Keratinocyte (primary cell): ENCODE measurements around the gene CNOT4. TPM values are rescaled to one million over a fixed set of nuclear protein-coding genes. Genes with fewer than 3 reads are reported as not detected.

ENCODE experiments used
- DNase-seq: peaks from one replicate; pipeline ENCODE4 v3.0.0-alpha.2; 2011; ENCODE audit warnings: low read depth, missing footprints, low spot score
- FAIRE-seq: peaks from 2 replicates; lab custom pipeline; 2011; peaks lifted over from hg19 to GRCh38; lab: Jason Lieb, UNC
- H2AFZ ChIP-seq: 2 replicates; pipeline ENCODE4 v1.6.0; 2012; ENCODE audit warnings: low read length, control low read depth, inconsistent platforms; ENCODE audit not compliant: control insufficient read depth
- H3K27ac ChIP-seq: 2 replicates; pipeline ENCODE4 v1.5.1; 2011; ENCODE audit warnings: low read length; ENCODE audit not compliant: control insufficient read depth, insufficient read depth
- H3K27me3 ChIP-seq: 3 replicates; pipeline ENCODE4 v1.6.0; 2011; ENCODE audit warnings: low read length; ENCODE audit not compliant: control insufficient read depth, insufficient read depth; ENCODE audit errors: extremely low read depth
- H3K36me3 ChIP-seq, 2 experiments: 2 replicates in 1 of 2; 3 replicates in 1 of 2; pipeline ENCODE4 v1.5.1; 2011; ENCODE audit warnings: low read length in 2 of 2, mild to moderate bottlenecking in 1 of 2; ENCODE audit not compliant: control insufficient read depth in 2 of 2, insufficient read depth in 2 of 2; ENCODE audit errors: extremely low read depth in 1 of 2
- H3K4me1 ChIP-seq: 3 replicates; pipeline ENCODE4 v1.5.1; 2011; ENCODE audit warnings: low read length; ENCODE audit not compliant: control insufficient read depth, insufficient read depth; ENCODE audit errors: extremely low read depth
- H3K4me2 ChIP-seq: 3 replicates; pipeline ENCODE4 v1.6.0; 2011; ENCODE audit warnings: low read depth, low read length; ENCODE audit not compliant: control insufficient read depth, insufficient read depth; ENCODE audit errors: extremely low read depth
- H3K4me3 ChIP-seq, 3 experiments: fragments of 200-600 bp in 1 of 3; sonication (generic) in 1 of 3; 2 replicates in 2 of 3; 3 replicates in 1 of 3; pipeline ENCODE4 v1.5.1; 2011 to 2016; ENCODE audit warnings: low read length in 3 of 3, mild to moderate bottlenecking in 3 of 3, control low read depth in 2 of 3, inconsistent platforms in 1 of 3, low read depth in 1 of 3, mixed read lengths in 1 of 3, mixed run types in 1 of 3, moderate library complexity in 1 of 3; ENCODE audit not compliant: control insufficient read depth in 2 of 3, insufficient read depth in 2 of 3; ENCODE audit errors: extremely low read depth in 1 of 3
- H3K79me2 ChIP-seq: 2 replicates; pipeline ENCODE4 v1.6.0; 2012; ENCODE audit warnings: low read length; ENCODE audit not compliant: control insufficient read depth, insufficient read depth
- H3K9ac ChIP-seq: 3 replicates; pipeline ENCODE4 v1.6.0; 2011; ENCODE audit warnings: low read length; ENCODE audit not compliant: control insufficient read depth, insufficient read depth; ENCODE audit errors: extremely low read depth
- H3K9me1 ChIP-seq: 3 replicates; pipeline ENCODE4 v1.6.0; 2011; ENCODE audit warnings: low read length; ENCODE audit not compliant: control insufficient read depth, insufficient read depth; ENCODE audit errors: extremely low read depth
- H3K9me3 ChIP-seq: 2 replicates; pipeline ENCODE4 v1.5.1; 2012; ENCODE audit warnings: low read depth, low read length; ENCODE audit not compliant: control insufficient read depth
- H4K20me1 ChIP-seq: 3 replicates; pipeline ENCODE4 v1.6.0; 2011; ENCODE audit warnings: low read length; ENCODE audit not compliant: control insufficient read depth, insufficient read depth; ENCODE audit errors: extremely low read depth
- CTCF ChIP-seq, 3 experiments: IDR thresholded peaks in 1 of 3; conservative IDR thresholded peaks in 1 of 3; optimal IDR thresholded peaks in 1 of 3; 2 replicates in 2 of 3; 3 replicates in 1 of 3; pipeline versions ENCODE3 to v1.5.1; 2011; ENCODE audit warnings: low read length in 3 of 3, mild to moderate bottlenecking in 3 of 3, moderate library complexity in 2 of 3, control low read depth in 1 of 3, inconsistent platforms in 1 of 3; ENCODE audit not compliant: insufficient read depth in 2 of 3; ENCODE audit errors: extremely low read depth in 1 of 3
- EZH2 ChIP-seq: IDR thresholded peaks from one replicate; pipeline ENCODE4 v1.6.1; 2012; ENCODE audit warnings: inconsistent platforms, mild to moderate bottlenecking, low read length, moderate library complexity
- dilution Hi-C: fragments of 300-500 bp; cut with MboI; formaldehyde crosslinking; loops from one replicate; pipeline ENCODE4 v1.7.0; 2020; ENCODE audit warnings: low sequenced_read_pairs; ENCODE audit not compliant: extremely low pct_ligation_motif_present
- polyA plus RNA-seq, 5 experiments: library from polyadenylated mRNA; depleted of rRNA in 3 of 5; stranded (reverse) in 3 of 5; stranded (forward) in 1 of 5; unstranded in 1 of 5; fragments of >200 nt; gene quantifications; 1 replicate in 1 of 5; 2 replicates in 3 of 5; 3 replicates in 1 of 5; pipeline versions ENCODE4 v1.2.1 to v1.2.3, GENCODE V29; 2011 to 2012; ENCODE audit warnings: missing spikeins in 2 of 5, low read depth in 1 of 5, low replicate concordance in 1 of 5

CNOT4 gene
- polyA plus RNA-seq, 1 donor (not counting 4 experiments of a cell fraction or from before 2014, with no cell fraction given): 11.4 TPM

- Histone ChIP-seq H3K9me1 (no peaks in the 10 kb centered on the region), H3K4me3 (no peak overlapping the region), H3K27ac (no peak overlapping the region), H3K79me2 (no peaks in the 10 kb centered on the region), H2AFZ (no peak overlapping the region), H3K4me2 (no peak overlapping the region), H3K9ac (no peak overlapping the region), H3K9me3 (no peaks in the 10 kb centered on the region), H3K4me1 (peaks cover 5% of the 10 kb centered on the region), H3K36me3 (peaks cover 6 to 12% of the 10 kb centered on the region in 2 experiments), H3K27me3 (no peaks in the 10 kb centered on the region), H4K20me1 (no peaks in the 10 kb centered on the region)
- DNase-seq (no peak), FAIRE-seq (no peak)
- TF ChIP-seq CTCF (optimal IDR thresholded peaks at IDR 0.05 in 1 of 3, IDR thresholded peaks at IDR 0.05 in 1 of 3, conservative IDR thresholded peaks at IDR 0.05 in 1 of 3; ENCODE audit: extremely low read depth in 1 of 3, insufficient read depth in 2 of 3, low read length in 3 of 3) (no peak), EZH2 (no peak)
- dilution Hi-C loops: no loop called here
These were observed 95.7 kb downstream of the CNOT4 start for GRCh38 chr7:135414208-135414607.

GRCh38 chr7:135411098-135411497 is 98.8 kb downstream of the CNOT4 start:
- dilution Hi-C loops: no loop called here
- Histone ChIP-seq H3K9ac (no peak overlapping the region), H3K79me2 (no peaks in the 10 kb centered on the region), H3K9me1 (no peaks in the 10 kb centered on the region), H3K27ac (no peak overlapping the region), H3K36me3 (peaks cover 5 to 14% of the 10 kb centered on the region in 2 experiments), H3K4me1 (peaks cover 5% of the 10 kb centered on the region), H3K27me3 (no peaks in the 10 kb centered on the region), H3K4me3 (no peak overlapping the region), H2AFZ (no peak overlapping the region), H3K4me2 (no peak overlapping the region), H3K9me3 (no peaks in the 10 kb centered on the region), H4K20me1 (no peaks in the 10 kb centered on the region)
- no peak for FAIRE-seq
- DNase-seq: no peak
- TF ChIP-seq EZH2: no peak
- TF ChIP-seq CTCF (optimal IDR thresholded peaks at IDR 0.05 in 1 of 3, IDR thresholded peaks at IDR 0.05 in 1 of 3, conservative IDR thresholded peaks at IDR 0.05 in 1 of 3; ENCODE audit: extremely low read depth in 1 of 3, insufficient read depth in 2 of 3, low read length in 3 of 3): no peak
